Neutrophil (primary cell): Measurements from ENCODE around the gene NPHS1.

Experiments
- H3K27ac ChIP-seq: fragments of 200-600 bp; sonication (generic); 2 replicates; pipeline ENCODE4 v1.5.1; 2016; ENCODE audit warnings: mild to moderate bottlenecking, moderate library complexity
- H3K27me3 ChIP-seq: fragments of 200-600 bp; sonication (generic); 2 replicates; pipeline ENCODE4 v1.6.0; 2016; ENCODE audit warnings: mild to moderate bottlenecking
- H3K36me3 ChIP-seq: fragments of 200-600 bp; sonication (generic); 2 replicates; pipeline ENCODE4 v1.5.1; 2017
- H3K4me1 ChIP-seq, 2 experiments: fragments of 200-600 bp in 1 of 2; sonication (generic) in 1 of 2; 1 replicate in 1 of 2; 2 replicates in 1 of 2; pipeline versions ENCODE4 v1.5.1 to v1.6.1; 2013 to 2016; ENCODE audit warnings: low read depth in 1 of 2, low read length in 1 of 2, mild to moderate bottlenecking in 1 of 2, moderate library complexity in 1 of 2; ENCODE audit not compliant: control insufficient read depth in 1 of 2, insufficient read depth in 1 of 2
- H3K4me3 ChIP-seq, 2 experiments: fragments of 200-600 bp in 1 of 2; sonication (generic) in 1 of 2; 1 replicate in 1 of 2; 2 replicates in 1 of 2; pipeline ENCODE4 v1.5.1; 2013 to 2016; ENCODE audit warnings: low read depth in 1 of 2, low read length in 1 of 2, mild to moderate bottlenecking in 1 of 2, moderate library complexity in 1 of 2
- H3K9me3 ChIP-seq: fragments of 200-600 bp; sonication (generic); 2 replicates; pipeline ENCODE4 v1.5.1; 2016
- TF ChIP-seq, protein P1 (sequence below): fragments of 200-600 bp; sonication (generic); IDR thresholded peaks from 2 replicates; pipeline ENCODE4 v1.5.1; 2016; ENCODE audit warnings: antibody characterized with exemption

The NPHS1 gene

DNA sequence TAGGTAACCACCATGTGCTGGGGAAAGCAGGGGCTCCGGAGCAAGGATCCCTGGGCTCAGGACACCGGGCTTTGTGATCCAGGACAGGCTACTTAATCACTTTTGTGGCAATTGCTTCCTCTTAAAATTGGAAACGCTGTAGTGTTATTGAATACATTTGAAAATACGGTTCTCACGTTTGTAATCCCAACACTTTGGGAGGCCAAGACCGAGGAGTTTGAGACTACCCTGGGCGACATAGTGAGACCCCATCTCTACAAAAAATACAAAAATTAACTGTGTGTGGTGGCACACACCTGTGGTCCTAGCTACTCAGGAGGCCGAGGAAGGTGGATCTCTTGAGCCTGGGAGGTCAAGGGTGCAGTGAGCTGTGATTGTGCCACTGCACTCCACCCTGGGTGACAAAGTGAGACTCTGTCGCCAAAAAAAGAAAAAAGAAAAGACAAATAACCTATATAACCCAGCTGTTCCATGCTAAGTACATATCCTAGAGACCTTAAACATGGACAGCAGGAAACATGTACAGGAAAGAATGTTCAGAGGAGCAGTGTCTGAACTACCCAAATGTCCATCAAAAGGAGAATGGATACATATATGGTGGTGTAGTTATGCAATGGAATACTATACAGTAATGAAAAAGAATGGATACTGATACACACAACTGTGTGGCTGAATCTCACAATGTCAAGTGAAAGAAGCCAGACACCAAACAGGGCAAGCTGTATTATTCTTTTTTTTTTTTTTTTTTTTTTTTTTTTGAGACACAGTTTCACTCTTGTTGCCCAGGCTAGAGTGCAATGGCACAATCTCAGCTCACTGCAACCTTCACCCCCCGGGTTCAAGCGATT is 39.0 kb downstream of the NPHS1 start:
- TF ChIP-seq, protein P1, sequence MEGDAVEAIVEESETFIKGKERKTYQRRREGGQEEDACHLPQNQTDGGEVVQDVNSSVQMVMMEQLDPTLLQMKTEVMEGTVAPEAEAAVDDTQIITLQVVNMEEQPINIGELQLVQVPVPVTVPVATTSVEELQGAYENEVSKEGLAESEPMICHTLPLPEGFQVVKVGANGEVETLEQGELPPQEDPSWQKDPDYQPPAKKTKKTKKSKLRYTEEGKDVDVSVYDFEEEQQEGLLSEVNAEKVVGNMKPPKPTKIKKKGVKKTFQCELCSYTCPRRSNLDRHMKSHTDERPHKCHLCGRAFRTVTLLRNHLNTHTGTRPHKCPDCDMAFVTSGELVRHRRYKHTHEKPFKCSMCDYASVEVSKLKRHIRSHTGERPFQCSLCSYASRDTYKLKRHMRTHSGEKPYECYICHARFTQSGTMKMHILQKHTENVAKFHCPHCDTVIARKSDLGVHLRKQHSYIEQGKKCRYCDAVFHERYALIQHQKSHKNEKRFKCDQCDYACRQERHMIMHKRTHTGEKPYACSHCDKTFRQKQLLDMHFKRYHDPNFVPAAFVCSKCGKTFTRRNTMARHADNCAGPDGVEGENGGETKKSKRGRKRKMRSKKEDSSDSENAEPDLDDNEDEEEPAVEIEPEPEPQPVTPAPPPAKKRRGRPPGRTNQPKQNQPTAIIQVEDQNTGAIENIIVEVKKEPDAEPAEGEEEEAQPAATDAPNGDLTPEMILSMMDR, result no peak
- H3K9me3 ChIP-seq, result no peaks in the 10 kb centered on the region

DNA sequence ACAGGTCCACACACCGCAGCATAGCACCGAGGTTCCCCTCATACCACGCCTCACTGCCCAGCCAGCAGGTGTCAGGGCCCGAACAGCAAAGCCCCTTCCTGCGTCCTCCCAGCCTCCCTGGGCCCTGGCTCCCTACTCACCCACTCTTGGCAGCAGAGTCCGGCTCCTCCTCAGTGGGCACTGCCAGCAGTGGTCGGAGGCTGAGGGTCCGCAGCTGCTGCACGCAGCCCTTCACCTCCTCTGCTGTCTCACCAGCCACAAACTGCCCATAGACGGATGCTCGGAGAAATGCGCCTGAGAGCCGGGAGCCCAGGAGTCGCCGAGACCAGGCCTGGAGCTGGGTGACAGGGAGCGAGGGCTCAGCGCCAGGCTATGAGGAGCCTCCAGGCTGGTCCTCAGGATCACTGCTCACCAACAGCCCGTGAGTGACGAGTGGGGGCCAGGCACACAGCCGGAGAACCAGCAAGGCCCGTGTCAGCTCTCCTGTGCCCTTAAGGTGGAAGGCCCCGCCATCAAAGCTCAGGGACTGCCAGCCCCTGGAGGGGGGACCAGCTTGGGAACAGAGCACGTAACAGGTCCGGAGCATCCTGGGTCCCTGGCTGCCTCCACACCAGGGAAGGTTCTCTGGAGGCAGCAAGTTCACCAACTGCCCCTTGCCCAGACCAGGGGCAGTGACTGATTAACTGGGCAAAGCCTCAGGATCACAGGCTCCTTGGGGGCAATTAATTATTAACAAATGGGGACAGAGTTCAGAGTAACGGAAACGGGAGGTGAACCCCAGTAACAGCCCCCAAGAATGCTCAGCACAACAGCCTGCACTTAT is 39.9 kb downstream of the NPHS1 start, which contains the start of gene PRODH2:
PRODH2 (minus strand) TSS at position 626 of the 823 bp plus-strand sequence; CDS start at position 586, 40 bp downstream.
- no peak within 1 kb of the TSS for H3K4me3 ChIP-seq
- peaks cover 24% of the 10 kb centered on the region for H3K27me3 ChIP-seq
- H3K9me3 ChIP-seq, result no peaks in the 10 kb centered on the region
- peaks cover 15 to 17% of the 10 kb centered on the region in 2 experiments for H3K4me1 ChIP-seq
- no peak within 1 kb of the TSS for H3K27ac ChIP-seq
- TF ChIP-seq, protein P1, result no peak
- H3K36me3 ChIP-seq, result no peaks in the 10 kb centered on the region

More for the DNA sequence above, 39.0 kb downstream of the NPHS1 start:
- Histone ChIP-seq H3K4me1 (peaks cover 7 to 9% of the 10 kb centered on the region in 2 experiments), H3K27me3 (peaks cover 31% of the 10 kb centered on the region), H3K27ac (no peak overlapping the region), H3K4me3 (no peak overlapping the region), H3K36me3 (no peaks in the 10 kb centered on the region)

DNA sequence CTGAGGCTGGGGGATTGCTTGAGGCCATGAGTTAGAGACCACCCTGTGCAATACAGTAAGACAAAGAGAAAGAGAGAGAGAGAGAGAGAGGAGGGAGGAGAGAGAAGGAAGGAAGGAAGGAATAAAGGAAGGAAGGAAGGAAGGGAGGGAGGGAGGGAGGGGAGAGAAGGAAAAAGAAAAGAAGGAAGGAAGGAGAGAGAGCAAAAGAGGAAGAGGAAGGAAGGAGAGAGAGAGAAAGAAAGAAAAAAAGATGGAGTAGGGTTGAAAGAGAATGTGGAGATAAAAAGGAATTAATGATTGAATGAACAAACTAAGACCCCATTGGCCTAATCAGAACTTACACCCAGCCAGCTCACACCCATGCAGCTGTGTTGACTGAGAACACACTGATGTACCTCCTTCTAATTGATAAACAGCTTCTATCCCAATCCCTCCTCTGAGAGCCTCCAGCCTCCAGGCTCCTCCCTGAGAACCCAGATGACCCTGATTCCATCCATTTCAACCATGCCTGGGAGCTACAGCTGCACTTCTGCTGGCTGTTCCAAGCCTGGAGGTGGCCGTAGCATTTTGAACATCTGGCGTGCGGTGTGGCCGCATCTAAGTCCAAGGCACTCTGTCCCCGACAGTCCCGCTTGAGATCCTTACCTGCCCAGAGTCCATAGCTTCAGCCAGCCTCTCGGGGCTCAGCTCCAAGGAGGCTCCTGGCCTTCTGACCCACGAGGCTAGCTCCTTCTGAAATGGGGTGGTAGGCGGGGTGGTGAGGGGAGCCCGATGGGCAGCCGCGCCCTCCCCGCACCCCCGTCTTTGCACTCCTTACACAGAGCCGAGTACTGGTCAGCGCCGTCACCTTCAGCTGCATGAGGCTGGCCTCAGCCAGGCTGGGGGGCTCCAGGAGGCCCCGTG is 40.7 kb downstream of the NPHS1 start:
- no peak overlapping the region for H3K4me3 ChIP-seq
- no peaks in the 10 kb centered on the region for H3K9me3 ChIP-seq
- no peaks in the 10 kb centered on the region for H3K36me3 ChIP-seq
- peaks cover 20% of the 10 kb centered on the region for H3K27me3 ChIP-seq
- peaks cover 17 to 18% of the 10 kb centered on the region in 2 experiments for H3K4me1 ChIP-seq
- no peak overlapping the region for H3K27ac ChIP-seq
- TF ChIP-seq, protein P1, result no peak

DNA sequence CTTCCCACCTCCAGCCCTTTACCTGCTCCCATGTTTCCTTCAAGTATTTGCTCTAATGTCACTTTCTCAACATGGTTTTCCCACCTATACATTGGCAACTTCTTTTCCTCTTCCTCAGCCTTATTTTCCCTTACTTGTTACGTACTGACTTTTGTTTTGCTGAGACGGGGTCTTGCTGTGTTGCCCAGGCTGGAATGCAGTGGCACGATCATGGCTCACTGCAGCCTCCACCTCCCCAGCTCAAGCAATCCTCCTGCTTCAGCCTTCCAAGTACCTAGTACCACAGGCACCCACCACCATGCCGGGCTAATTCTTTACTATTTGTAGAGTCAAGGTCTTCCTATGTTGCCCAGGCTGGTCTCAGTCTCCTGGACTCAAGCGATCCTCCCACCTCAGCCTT is 44.7 kb downstream of the NPHS1 start:
- TF ChIP-seq, protein P1, result no peak
- Histone ChIP-seq H3K4me3 (no peak overlapping the region), H3K36me3 (no peaks in the 10 kb centered on the region), H3K27ac (peak overlapping the region; percentile 18), H3K27me3 (peaks cover 6% of the 10 kb centered on the region), H3K4me1 (peaks cover 42 to 49% of the 10 kb centered on the region in 2 experiments), H3K9me3 (no peaks in the 10 kb centered on the region)

DNA sequence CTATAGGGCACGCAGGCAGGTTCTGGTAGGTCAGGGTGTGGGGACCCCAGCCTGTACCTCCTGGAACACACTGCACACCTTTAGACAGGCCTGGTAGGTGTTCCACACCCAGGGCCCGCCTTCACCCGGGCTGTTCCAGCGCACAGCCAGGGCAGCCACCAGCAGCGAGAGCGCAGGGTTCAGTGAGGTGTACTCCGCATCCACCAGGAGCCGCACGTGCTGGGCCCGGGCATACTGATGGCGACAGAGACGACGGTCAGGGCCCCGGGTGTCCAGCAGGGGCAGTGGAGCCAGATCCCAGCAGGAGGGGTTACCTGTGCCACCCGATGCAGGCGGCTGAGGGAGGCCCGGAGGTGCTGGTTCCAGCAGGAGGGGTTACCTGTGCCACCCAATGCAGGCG is 45.7 kb downstream of the NPHS1 start:
- Histone ChIP-seq H3K4me1 (peaks cover 48 to 55% of the 10 kb centered on the region in 2 experiments), H3K27ac (no peak overlapping the region), H3K27me3 (no peaks in the 10 kb centered on the region), H3K4me3 (no peak overlapping the region), H3K9me3 (no peaks in the 10 kb centered on the region), H3K36me3 (no peaks in the 10 kb centered on the region)
- TF ChIP-seq, protein P1, result no peak
